Thymus (tissue), 11 donors: ENCODE results near the gene KSR1. TPM values are rescaled to one million over a fixed set of nuclear protein-coding genes. Genes with fewer than 3 reads are reported as not detected.
A peak's percentile ranks its signal among the peaks of the same experiment; 100 is the strongest.

Experiments
- DNase-seq, 9 donors: peaks; one replicate each; pipeline ENCODE4 v3.0.0-alpha.2; 2013; ENCODE audit warnings: low spot score in 9 of 9, low read depth in 6 of 9, missing footprints in 1 of 9
- H3K27ac ChIP-seq, 2 donors: one replicate each; pipeline ENCODE4 v1.5.1; 2013; ENCODE audit warnings: control low read depth in 1 of 2, low read depth in 1 of 2, low read length in 1 of 2, mild to moderate bottlenecking in 1 of 2, moderate library complexity in 1 of 2
- H3K27me3 ChIP-seq, 2 donors: one replicate each; pipeline ENCODE4 v1.5.1; 2013; ENCODE audit warnings: low read length in 1 of 2; ENCODE audit not compliant: control insufficient read depth in 2 of 2, insufficient read depth in 1 of 2
- H3K36me3 ChIP-seq, 2 donors: one replicate each; pipeline ENCODE4 v1.5.1; 2013; ENCODE audit warnings: low read length in 1 of 2, mild to moderate bottlenecking in 1 of 2, moderate library complexity in 1 of 2; ENCODE audit not compliant: control insufficient read depth in 2 of 2, insufficient read depth in 2 of 2
- H3K4me1 ChIP-seq, 2 donors: one replicate each; pipeline ENCODE4 v1.5.1; 2013; ENCODE audit warnings: low read length in 2 of 2; ENCODE audit not compliant: control insufficient read depth in 2 of 2, insufficient read depth in 2 of 2
- H3K4me3 ChIP-seq, 2 donors: one replicate each; pipeline ENCODE4 v1.5.1; 2013; ENCODE audit warnings: low read length in 2 of 2, control low read depth in 1 of 2, mild to moderate bottlenecking in 1 of 2
- H3K9me3 ChIP-seq, 2 donors: one replicate each; pipeline ENCODE4 v1.5.1; 2013; ENCODE audit warnings: low read length in 1 of 2, mild to moderate bottlenecking in 1 of 2; ENCODE audit not compliant: control insufficient read depth in 2 of 2, insufficient read depth in 1 of 2
- WGBS: extraction: QIAGEN DNeasy Blood & Tissue Kit; methylation state at CpG from one replicate; pipeline ENCODE4 v1.1.7; 2013; 5-methylcytosine and 5-hydroxymethylcytosine counted together
- polyA plus RNA-seq: library from polyadenylated mRNA; stranded (reverse); fragments of 200-250 nt; gene quantifications from one replicate; pipeline ENCODE4 v1.2.3, GENCODE V29; 2013
- total RNA-seq: library from RNA; stranded (reverse); fragments of 120-200 nt; gene quantifications from one replicate; pipeline ENCODE4 v1.2.4, GENCODE V29; 2013
- donor health status: healthy.

The KSR1 gene
- total and polyA plus RNA-seq, 2 donors, result 12.5 to 32.8 TPM

DNA sequence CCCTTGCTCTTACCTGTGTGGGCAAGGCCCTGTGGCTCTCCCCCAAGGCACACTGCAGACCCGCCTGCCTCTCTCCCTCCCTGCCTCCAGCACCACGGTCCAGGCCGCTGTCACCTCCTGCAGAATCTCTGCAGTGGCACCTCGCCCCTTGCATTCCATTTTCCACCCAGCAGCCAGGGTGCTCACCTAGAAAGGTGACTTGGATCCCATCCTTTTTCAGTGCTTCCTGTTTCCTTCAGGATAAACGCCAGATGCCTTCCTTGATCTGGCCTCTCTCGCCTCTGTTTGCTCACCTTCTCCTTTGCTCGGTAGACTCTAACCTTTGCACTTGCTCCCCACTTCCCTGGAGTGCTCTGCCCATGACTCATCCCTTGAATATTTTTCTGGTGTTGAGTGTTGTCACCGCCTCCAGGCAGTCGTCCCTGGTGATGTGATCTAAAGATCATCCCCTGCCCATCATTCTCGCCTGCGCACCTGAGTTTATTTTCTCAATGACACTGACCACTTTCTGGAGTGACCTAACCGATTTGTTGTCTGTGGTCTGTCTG is 95.5 kb downstream of the KSR1 start:
- no peak for DNase-seq
- Histone ChIP-seq H3K4me3 (no peak overlapping the region), H3K9me3 (no peaks in the 10 kb centered on the region), H3K36me3 (no peaks in the 10 kb centered on the region), H3K4me1 (peaks cover 0 to 10% of the 10 kb centered on the region in 2 donors), H3K27ac (no peak overlapping the region), H3K27me3 (no peaks in the 10 kb centered on the region)
- 96% methylated on average over 12 of the region's 12 CpGs for WGBS

DNA sequence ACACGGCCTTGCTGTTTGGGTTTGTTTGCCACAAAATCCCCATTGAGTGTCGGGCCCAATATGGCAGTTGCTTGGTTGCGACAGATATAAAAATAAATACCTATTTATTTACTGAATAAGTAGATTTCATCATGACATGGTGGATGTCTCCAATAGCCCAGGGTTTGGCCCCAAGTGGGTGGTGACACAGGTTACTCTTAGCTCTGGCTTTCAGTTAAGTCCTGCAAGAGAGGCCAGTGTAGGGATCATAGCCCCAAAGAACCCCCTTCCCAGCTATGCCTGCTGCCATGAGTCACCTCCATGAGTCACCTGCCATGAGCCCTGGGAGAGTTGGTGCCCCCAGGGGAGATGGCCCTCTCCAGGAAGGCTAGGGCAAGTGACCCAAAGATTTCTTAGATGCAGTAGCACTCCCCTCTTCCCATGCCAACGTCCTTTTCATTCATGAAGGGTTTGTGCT is 96.1 kb downstream of the KSR1 start:
- Histone ChIP-seq H3K4me1 (peaks cover 0 to 6% of the 10 kb centered on the region in 2 donors), H3K4me3 (no peak overlapping the region), H3K27me3 (no peaks in the 10 kb centered on the region), H3K9me3 (no peaks in the 10 kb centered on the region), H3K36me3 (no peaks in the 10 kb centered on the region), H3K27ac (no peak overlapping the region)
- no peak for DNase-seq
- WGBS, result 96% methylated on average over 4 of the region's 4 CpGs

- no peak for DNase-seq
- WGBS, result 96% methylated on average over 7 of the region's 7 CpGs
- Histone ChIP-seq H3K27ac (no peak overlapping the region), H3K4me1 (peaks cover 0 to 4% of the 10 kb centered on the region in 2 donors), H3K9me3 (no peaks in the 10 kb centered on the region), H3K4me3 (no peak overlapping the region), H3K27me3 (no peaks in the 10 kb centered on the region), H3K36me3 (no peaks in the 10 kb centered on the region)
Measured at GRCh38 chr17:27553019-27553511, 96.8 kb downstream of the KSR1 start.

GRCh38 chr17:27554152-27554551 is 97.9 kb downstream of the KSR1 start:
- no peak for DNase-seq
- no peaks in the 10 kb centered on the region for H3K9me3 ChIP-seq
- no peaks in the 10 kb centered on the region for H3K27me3 ChIP-seq
- WGBS, result 94% methylated on average over 11 of the region's 11 CpGs
- peaks cover 0 to 6% of the 10 kb centered on the region in 2 donors for H3K4me1 ChIP-seq
- H3K27ac ChIP-seq, result no peak overlapping the region
- H3K4me3 ChIP-seq, result no peak overlapping the region
- no peaks in the 10 kb centered on the region for H3K36me3 ChIP-seq

- no peaks in the 10 kb centered on the region for H3K27me3 ChIP-seq
- H3K4me1 ChIP-seq, result peaks cover 0 to 9% of the 10 kb centered on the region in 2 donors
- no peak for DNase-seq
- WGBS, result 96% methylated on average over 6 of the region's 6 CpGs
- H3K27ac ChIP-seq, result no peak overlapping the region
- H3K9me3 ChIP-seq, result no peaks in the 10 kb centered on the region
- H3K4me3 ChIP-seq, result no peak overlapping the region
- no peaks in the 10 kb centered on the region for H3K36me3 ChIP-seq
Measured at GRCh38 chr17:27554911-27555310, 98.7 kb downstream of the KSR1 start.

GRCh38 chr17:27555339-27555738 is 99.1 kb downstream of the KSR1 start:
- DNase-seq, result peak in 2 of 9 donors; percentile 44
- Histone ChIP-seq H3K4me1 (peaks cover 0 to 9% of the 10 kb centered on the region in 2 donors), H3K27ac (no peak overlapping the region), H3K27me3 (no peaks in the 10 kb centered on the region), H3K4me3 (no peak overlapping the region), H3K9me3 (no peaks in the 10 kb centered on the region), H3K36me3 (no peaks in the 10 kb centered on the region)
- WGBS, result 71% methylated on average over 5 of the region's 5 CpGs

GRCh38 chr17:27558341-27558740 is 102.1 kb downstream of the KSR1 start:
- Histone ChIP-seq H3K4me3 (no peak overlapping the region), H3K4me1 (peaks cover 0 to 15% of the 10 kb centered on the region in 2 donors), H3K27me3 (no peaks in the 10 kb centered on the region), H3K36me3 (no peaks in the 10 kb centered on the region), H3K9me3 (no peaks in the 10 kb centered on the region), H3K27ac (no peak overlapping the region)
- 96% methylated on average over 5 of the region's 5 CpGs for WGBS
- no peak for DNase-seq

DNA sequence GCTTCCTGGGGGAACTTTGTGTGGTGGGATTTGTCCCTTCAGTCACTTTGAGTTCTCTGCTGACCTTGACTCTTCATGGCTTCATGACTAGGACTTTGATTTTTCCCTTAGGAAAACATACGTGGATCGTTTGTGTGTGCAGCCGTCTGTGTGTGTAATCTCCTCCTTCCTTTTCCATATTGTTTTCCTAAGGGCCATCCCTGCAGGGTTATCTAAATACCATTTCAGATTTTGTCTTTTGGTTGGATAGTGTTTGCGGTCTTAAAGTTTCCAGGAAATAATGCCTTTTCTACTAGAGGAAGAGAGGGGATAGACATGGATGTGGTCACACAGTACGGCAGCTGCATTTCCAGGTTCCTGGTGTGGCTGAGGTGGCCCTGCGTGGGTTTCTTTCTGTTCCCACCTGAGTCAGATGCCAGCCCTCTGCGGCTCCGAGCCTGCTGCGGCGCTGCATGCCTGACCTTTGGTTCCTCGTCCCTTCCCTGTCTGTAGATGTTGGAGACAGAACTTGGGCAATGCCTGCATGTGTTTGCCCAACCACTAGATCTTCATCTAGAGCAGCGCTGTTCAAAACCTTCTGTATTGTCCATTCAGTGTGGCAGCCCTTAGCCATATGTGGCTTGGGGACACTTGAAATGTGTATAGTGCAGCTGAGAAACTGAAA is 102.7 kb downstream of the KSR1 start:
- no peaks in the 10 kb centered on the region for H3K9me3 ChIP-seq
- WGBS, result 96% methylated on average over 12 of the region's 12 CpGs
- H3K4me3 ChIP-seq, result no peak overlapping the region
- DNase-seq, result no peak
- peak overlapping the region in 1 of 2 donors; percentile 62 for H3K27ac ChIP-seq
- no peaks in the 10 kb centered on the region for H3K27me3 ChIP-seq
- H3K36me3 ChIP-seq, result no peaks in the 10 kb centered on the region
- peaks cover 0 to 17% of the 10 kb centered on the region in 2 donors for H3K4me1 ChIP-seq
